GM13977 (cell line): Measurements from ENCODE around the gene BPHL.
A peak's percentile ranks its signal among the peaks of the same experiment; 100 is the strongest.
"Not testable (repeated sequence)": the region's sequence is repeated elsewhere in the genome, so short reads cannot be mapped to it uniquely, and the experiment has no call there.

Source experiments
- DNase-seq: peaks from one replicate; pipeline ENCODE4 v3.0.0; 2012; ENCODE audit warnings: low spot score
- in situ Hi-C: fragments of 300-500 bp; cut with MboI; formaldehyde crosslinking; loops from one replicate; pipeline ENCODE4 v1.12.0; 2022; ENCODE audit warnings: low sequenced_read_pairs, low pct_unique_long_range_greater_than_20kb, mixed read lengths, inconsistent platforms; ENCODE audit not compliant: unreplicated experiment
- TF ChIP-seq, protein P1 (sequence below): IDR thresholded peaks from 2 replicates; pipeline ENCODE4 v1.5.1; 2012; ENCODE audit warnings: mild to moderate bottlenecking, control low read depth; ENCODE audit not compliant: insufficient read depth; ENCODE audit errors: extremely low read depth, missing control alignments

BPHL gene

GRCh38 chr6:3193102-3193849, 74.8 kb downstream of the BPHL start:
- in situ Hi-C loops = no loop called here
- TF ChIP-seq, protein P1, sequence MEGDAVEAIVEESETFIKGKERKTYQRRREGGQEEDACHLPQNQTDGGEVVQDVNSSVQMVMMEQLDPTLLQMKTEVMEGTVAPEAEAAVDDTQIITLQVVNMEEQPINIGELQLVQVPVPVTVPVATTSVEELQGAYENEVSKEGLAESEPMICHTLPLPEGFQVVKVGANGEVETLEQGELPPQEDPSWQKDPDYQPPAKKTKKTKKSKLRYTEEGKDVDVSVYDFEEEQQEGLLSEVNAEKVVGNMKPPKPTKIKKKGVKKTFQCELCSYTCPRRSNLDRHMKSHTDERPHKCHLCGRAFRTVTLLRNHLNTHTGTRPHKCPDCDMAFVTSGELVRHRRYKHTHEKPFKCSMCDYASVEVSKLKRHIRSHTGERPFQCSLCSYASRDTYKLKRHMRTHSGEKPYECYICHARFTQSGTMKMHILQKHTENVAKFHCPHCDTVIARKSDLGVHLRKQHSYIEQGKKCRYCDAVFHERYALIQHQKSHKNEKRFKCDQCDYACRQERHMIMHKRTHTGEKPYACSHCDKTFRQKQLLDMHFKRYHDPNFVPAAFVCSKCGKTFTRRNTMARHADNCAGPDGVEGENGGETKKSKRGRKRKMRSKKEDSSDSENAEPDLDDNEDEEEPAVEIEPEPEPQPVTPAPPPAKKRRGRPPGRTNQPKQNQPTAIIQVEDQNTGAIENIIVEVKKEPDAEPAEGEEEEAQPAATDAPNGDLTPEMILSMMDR = no peak
- peak; percentile 37 for DNase-seq

DNA sequence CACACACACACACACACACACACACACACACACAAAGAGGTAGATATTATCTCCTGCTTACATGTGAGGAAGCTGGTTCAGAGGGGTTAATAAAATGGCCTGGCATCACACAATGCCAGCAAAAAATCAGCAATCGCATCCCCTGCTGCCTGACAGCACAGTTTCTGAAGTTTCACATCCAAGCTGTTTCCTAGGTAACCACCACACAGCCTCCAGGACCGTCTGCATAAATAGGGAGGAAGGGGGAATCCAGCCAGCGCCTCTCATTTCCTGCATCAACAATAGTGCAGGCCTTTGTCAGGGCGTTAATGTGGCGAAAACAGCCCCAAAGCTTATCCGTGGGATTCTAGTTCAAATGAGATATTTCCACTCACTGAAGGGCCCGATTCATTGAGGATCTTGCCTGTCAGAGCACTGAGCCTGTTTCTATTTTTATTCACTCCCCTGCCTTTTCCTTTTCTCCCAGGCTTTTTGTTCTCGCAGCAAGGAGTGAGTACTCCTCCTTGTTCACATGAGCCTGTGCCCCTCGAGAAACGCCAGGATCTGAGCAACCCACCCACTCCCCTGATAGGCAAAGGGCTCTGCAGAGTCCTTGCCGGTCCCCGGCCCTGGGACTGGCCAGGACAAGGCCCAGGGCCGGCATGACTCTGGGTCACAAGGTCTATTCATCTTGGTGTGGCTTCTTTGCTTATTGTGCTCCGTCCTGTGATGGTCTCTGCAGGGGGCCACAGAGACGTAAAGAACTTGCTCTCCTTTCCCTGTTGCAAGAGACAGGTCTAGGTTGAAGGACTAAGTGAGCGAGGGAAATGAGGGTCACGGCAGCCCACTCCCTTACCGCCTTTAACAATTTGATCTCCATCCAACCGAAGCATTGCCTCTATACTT, 76.3 kb downstream of the BPHL start:
- in situ Hi-C loops = no loop called here
- TF ChIP-seq, protein P1 = no peak
- peak; percentile 45 for DNase-seq

- in situ Hi-C loops = no loop called here
- no peak for DNase-seq
- TF ChIP-seq, protein P1 = no peak
Measured at GRCh38 chr6:3195420-3195694, 76.8 kb downstream of the BPHL start.

- no peak for DNase-seq
- TF ChIP-seq, protein P1 = no peak
Measured at GRCh38 chr6:3195695-3196497, 77.4 kb downstream of the BPHL start.

GRCh38 chr6:3196770-3197169, 78.3 kb downstream of the BPHL start:
- DNase-seq = no peak
- TF ChIP-seq, protein P1 = no peak
- in situ Hi-C loops = no loop called here

More at GRCh38 chr6:3195695-3196497, 77.4 kb downstream of the BPHL start:
- in situ Hi-C loops = no loop called here

DNA sequence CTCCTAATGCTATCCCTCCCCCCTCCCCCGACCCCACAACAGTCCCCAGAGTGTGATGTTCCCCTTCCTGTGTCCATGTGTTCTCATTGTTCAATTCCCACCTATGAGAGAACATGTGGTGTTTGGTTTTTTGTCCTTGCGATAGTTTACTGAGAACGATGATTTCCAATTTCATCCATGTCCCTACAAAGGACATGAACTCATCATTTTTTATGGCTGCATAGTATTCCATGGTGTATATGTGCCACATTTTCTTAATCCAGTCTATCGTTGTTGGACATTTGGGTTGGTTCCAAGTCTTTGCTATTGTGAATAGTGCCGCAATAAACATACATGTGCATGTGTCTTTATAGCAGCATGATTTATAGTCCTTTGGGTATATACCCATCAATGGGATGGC, 79.2 kb downstream of the BPHL start:
- DNase-seq, in situ Hi-C loops: not testable (repeated sequence)
